IPS-18c (cell line): ENCODE results near the gene SFT2D1.

ENCODE experiments used
- H3K4me3 ChIP-seq: 2 replicates; pipeline ENCODE4 v1.7.0; 2013; ENCODE audit warnings: low read depth, mild to moderate bottlenecking, low read length, moderate library complexity; ENCODE audit not compliant: insufficient read depth
- H3K9me3 ChIP-seq: one replicate; pipeline ENCODE4 v1.6.1; 2013; ENCODE audit warnings: mild to moderate bottlenecking, low read length, moderate library complexity; ENCODE audit not compliant: control insufficient read depth, insufficient read depth

The SFT2D1 gene

GRCh38 chr6:166317261-166318212, 24.8 kb downstream of the SFT2D1 start:
- no peak overlapping the region for H3K4me3 ChIP-seq
- no peaks in the 10 kb centered on the region for H3K9me3 ChIP-seq

- H3K4me3 ChIP-seq = no peak overlapping the region
- H3K9me3 ChIP-seq = no peaks in the 10 kb centered on the region
Measured at GRCh38 chr6:166315436-166315835, 26.9 kb downstream of the SFT2D1 start.

- Histone ChIP-seq H3K9me3 (no peaks in the 10 kb centered on the region), H3K4me3 (no peak overlapping the region)
Measured at GRCh38 chr6:166314454-166314853, 27.9 kb downstream of the SFT2D1 start.

- H3K4me3 ChIP-seq = no peak overlapping the region
- H3K9me3 ChIP-seq = no peaks in the 10 kb centered on the region
Measured at GRCh38 chr6:166313255-166314070, 28.9 kb downstream of the SFT2D1 start.

- Histone ChIP-seq H3K4me3 (no peak overlapping the region), H3K9me3 (no peaks in the 10 kb centered on the region)
Measured at GRCh38 chr6:166312832-166313231, 29.5 kb downstream of the SFT2D1 start.

GRCh38 chr6:166310634-166311033, 31.7 kb downstream of the SFT2D1 start:
- H3K9me3 ChIP-seq = no peaks in the 10 kb centered on the region
- no peak overlapping the region for H3K4me3 ChIP-seq

- H3K9me3 ChIP-seq = no peaks in the 10 kb centered on the region
- no peak overlapping the region for H3K4me3 ChIP-seq
Measured at GRCh38 chr6:166309977-166310376, 32.4 kb downstream of the SFT2D1 start.

- Histone ChIP-seq H3K4me3 (0 out of 2 replicates have a peak overlapping the region, but pooled peaks have one; percentile 50), H3K9me3 (no peaks in the 10 kb centered on the region)
Measured at GRCh38 chr6:166308769-166309589, 33.4 kb downstream of the SFT2D1 start.

- Histone ChIP-seq H3K9me3 (no peaks in the 10 kb centered on the region), H3K4me3 (peak within 1 kb of the TSS; percentile 50)
Measured at GRCh38 chr6:166308033-166308768, 34.1 kb downstream of the SFT2D1 start, which contains the start of gene PRR18. PRR18 (minus strand) TSS chr6:166308392; CDS start chr6:166308142, 250 bp downstream.

- H3K4me3 ChIP-seq = peak overlapping the region; percentile 50
- no peaks in the 10 kb centered on the region for H3K9me3 ChIP-seq
Measured at GRCh38 chr6:166307082-166308032, 35.0 kb downstream of the SFT2D1 start.

GRCh38 chr6:166306378-166307081, 35.8 kb downstream of the SFT2D1 start:
- Histone ChIP-seq H3K9me3 (no peaks in the 10 kb centered on the region), H3K4me3 (peak overlapping the region; percentile 50; the same call in 1 of the 2 replicates)

- Histone ChIP-seq H3K9me3 (no peaks in the 10 kb centered on the region), H3K4me3 (no peak overlapping the region)
Measured at GRCh38 chr6:166305562-166306117, 36.7 kb downstream of the SFT2D1 start.

GRCh38 chr6:166304106-166304505, 38.2 kb downstream of the SFT2D1 start:
- H3K9me3 ChIP-seq = no peaks in the 10 kb centered on the region
- no peak overlapping the region for H3K4me3 ChIP-seq

GRCh38 chr6:166301611-166302529, 40.5 kb downstream of the SFT2D1 start:
- Histone ChIP-seq H3K9me3 (no peaks in the 10 kb centered on the region), H3K4me3 (no peak overlapping the region)
